NB4 (cell line): ENCODE results near the gene SCO2.

ENCODE experiments used
- DNase-seq: peaks from one replicate; pipeline ENCODE4 v3.0.0; 2010; ENCODE audit warnings: low read depth
- H3K4me3 ChIP-seq: one replicate; pipeline ENCODE4 v1.5.1; 2011; ENCODE audit warnings: mild to moderate bottlenecking, low read depth, low read length, moderate library complexity
- CTCF ChIP-seq: IDR thresholded peaks from one replicate; pipeline ENCODE4 v1.5.1; 2012; ENCODE audit warnings: low read depth, low read length
- MYC ChIP-seq: IDR thresholded peaks from 2 replicates; pipeline ENCODE4 v1.6.1; 2011; ENCODE audit warnings: low read depth, low read length
- POLR2A ChIP-seq: IDR thresholded peaks from 2 replicates; pipeline ENCODE4 v1.6.1; 2011; ENCODE audit warnings: mild to moderate bottlenecking; ENCODE audit not compliant: insufficient read length; ENCODE audit errors: extremely low read depth
- TF ChIP-seq, protein P1 (sequence below): IDR thresholded peaks from 2 replicates; pipeline ENCODE4 v1.6.1; 2011; ENCODE audit warnings: low read depth, low read length

SCO2 gene

GRCh38 chr22:50561401-50562358, 36.3 kb upstream of the SCO2 start:
- TF ChIP-seq MYC (no peak), POLR2A (no peak), CTCF (no peak)
- TF ChIP-seq, protein P1, sequence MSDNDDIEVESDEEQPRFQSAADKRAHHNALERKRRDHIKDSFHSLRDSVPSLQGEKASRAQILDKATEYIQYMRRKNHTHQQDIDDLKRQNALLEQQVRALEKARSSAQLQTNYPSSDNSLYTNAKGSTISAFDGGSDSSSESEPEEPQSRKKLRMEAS: no peak
- DNase-seq: no peak
- H3K4me3 ChIP-seq: no peak overlapping the region

GRCh38 chr22:50560034-50560433, 34.6 kb upstream of the SCO2 start:
- TF ChIP-seq MYC (no peak), POLR2A (no peak), CTCF (no peak)
- TF ChIP-seq, protein P1: no peak
- no peak for DNase-seq
- H3K4me3 ChIP-seq: no peak overlapping the region

DNA sequence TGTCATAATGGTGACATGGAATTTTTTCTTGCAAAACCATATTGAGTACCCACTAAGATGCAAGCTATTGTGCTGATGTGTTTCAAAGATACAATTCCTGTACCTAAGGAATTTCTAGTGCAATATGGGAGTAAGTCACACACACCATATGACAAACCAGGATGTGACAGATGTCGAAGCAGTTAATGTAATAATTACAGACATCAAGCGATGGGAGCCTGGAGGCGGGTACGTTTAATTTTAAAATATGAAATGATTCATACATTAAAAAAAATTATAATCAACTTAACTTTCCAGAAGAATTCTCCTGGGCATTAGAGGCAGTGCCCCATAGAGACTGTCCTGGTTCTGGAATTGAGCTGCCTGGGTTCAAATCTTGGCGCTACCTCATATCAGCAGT, 31.3 kb upstream of the SCO2 start:
- no peak for TF ChIP-seq MYC
- TF ChIP-seq CTCF: no peak
- TF ChIP-seq POLR2A: no peak
- TF ChIP-seq, protein P1: no peak

DNA sequence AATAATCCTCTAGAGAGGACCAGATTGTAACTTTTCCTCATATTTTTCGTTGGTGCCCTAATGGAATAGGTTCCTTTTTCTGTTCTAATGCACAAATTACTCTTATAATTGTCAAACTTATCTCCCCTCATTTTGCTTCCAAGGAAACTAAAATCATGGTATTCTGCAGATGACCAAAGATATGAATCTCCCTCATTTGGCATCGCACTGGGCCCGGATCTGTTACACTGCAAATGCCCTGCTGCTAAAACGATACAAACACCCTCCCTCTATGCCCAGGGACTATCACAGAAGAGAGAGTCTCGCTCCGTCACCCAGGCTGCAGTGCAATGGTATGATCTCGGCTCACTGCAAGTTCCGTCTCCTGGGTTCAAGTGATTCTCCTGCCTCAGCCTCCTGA, 27.9 kb upstream of the SCO2 start:
- no peak for DNase-seq
- no peak overlapping the region for H3K4me3 ChIP-seq
- TF ChIP-seq CTCF (no peak), MYC (no peak), POLR2A (no peak)
- TF ChIP-seq, protein P1: no peak

More for the DNA sequence above, 31.3 kb upstream of the SCO2 start:
- DNase-seq: no peak
- H3K4me3 ChIP-seq: no peak overlapping the region

- no peak for DNase-seq
- H3K4me3 ChIP-seq: no peak overlapping the region
- TF ChIP-seq MYC (no peak), CTCF (no peak), POLR2A (no peak)
- TF ChIP-seq, protein P1: no peak
These were observed 25.9 kb upstream of the SCO2 start for GRCh38 chr22:50551160-50551752.
